Immature natural killer cell (primary cell): ENCODE results near the gene PNMA8C. TPM values are rescaled to one million over a fixed set of nuclear protein-coding genes. Genes with fewer than 3 reads are reported as not detected.
"Not testable (repeated sequence)": the region's sequence is repeated elsewhere in the genome, so short reads cannot be mapped to it uniquely, and the experiment has no call there.

Experiments used
- DNase-seq, 3 donors: peaks; one replicate each; pipeline ENCODE4 v3.0.0; 2022; ENCODE audit warnings: mixed read lengths in 1 of 3
- H3K27ac Mint-ChIP-seq, 6 donors: one replicate each; pipeline ENCODE4 v1.8.0; 2020; ENCODE audit warnings: mixed read lengths in 6 of 6, mild to moderate bottlenecking in 5 of 6, inconsistent platforms in 4 of 6, moderate library complexity in 3 of 6
- H3K27me3 Mint-ChIP-seq, 3 donors: one replicate each; pipeline ENCODE4 v1.8.0; 2020 to 2021; ENCODE audit warnings: low read depth in 3 of 3, mild to moderate bottlenecking in 3 of 3, mixed read lengths in 3 of 3, moderate library complexity in 3 of 3, inconsistent platforms in 1 of 3
- H3K36me3 Mint-ChIP-seq, 3 donors: one replicate each; pipeline ENCODE4 v1.8.0; 2020; ENCODE audit warnings: mixed read lengths in 3 of 3, inconsistent platforms in 2 of 3, mild to moderate bottlenecking in 2 of 3
- H3K4me1 Mint-ChIP-seq, 2 donors: one replicate each; pipeline ENCODE4 v1.8.0; 2020; ENCODE audit warnings: inconsistent platforms in 2 of 2, mild to moderate bottlenecking in 2 of 2, mixed read lengths in 2 of 2, moderate library complexity in 1 of 2
- H3K4me3 Mint-ChIP-seq, 5 donors: one replicate each; pipeline ENCODE4 v1.8.0; 2020; ENCODE audit warnings: mild to moderate bottlenecking in 5 of 5, mixed read lengths in 5 of 5, inconsistent platforms in 3 of 5, moderate library complexity in 3 of 5
- H3K9me3 Mint-ChIP-seq, 6 donors: one replicate each; pipeline ENCODE4 v1.8.0; 2020; ENCODE audit warnings: mild to moderate bottlenecking in 6 of 6, mixed read lengths in 6 of 6, inconsistent platforms in 4 of 6, moderate library complexity in 3 of 6
- polyA plus RNA-seq, 3 donors: library from polyadenylated mRNA; unstranded; fragments of 300-500 nt; fragmentation: Illumina TruSeq; gene quantifications; one replicate each; pipeline ENCODE4 v1.2.3, GENCODE V29; 2021

Gene PNMA8C
- polyA plus RNA-seq, 3 donors from 2014 or later = 0.04 TPM; not detected in 2

- peaks cover 5 to 14% of the 10 kb centered on the region in 2 donors for H3K4me1 Mint-ChIP-seq
- not testable (repeated sequence) for H3K9me3 Mint-ChIP-seq, H3K27me3 Mint-ChIP-seq, H3K36me3 Mint-ChIP-seq, H3K4me3 Mint-ChIP-seq, DNase-seq
- H3K27ac Mint-ChIP-seq = peak overlapping the region in 2 of 6 donors; percentile 17 to 24
Measured at GRCh38 chr19:46397801-46398479, 30.8 kb downstream of the PNMA8C start.

- Mint-ChIP-seq H3K36me3 (peaks cover 4 to 19% (median 9%) of the 10 kb centered on the region in 3 donors), H3K4me1 (peaks cover 4 to 6% of the 10 kb centered on the region in 2 donors), H3K27me3 (peaks cover 2 to 4% (median 2%) of the 10 kb centered on the region in 3 donors), H3K4me3 (peak overlapping the region in 1 of 5 donors; percentile 43), H3K9me3 (no peaks in the 10 kb centered on the region), H3K27ac (no peak overlapping the region)
- no peak for DNase-seq
Measured at GRCh38 chr19:46394402-46394797, 34.3 kb downstream of the PNMA8C start.

GRCh38 chr19:46393456-46394401 is 35.0 kb downstream of the PNMA8C start:
- no peak overlapping the region for H3K4me3 Mint-ChIP-seq
- no peak for DNase-seq
- H3K9me3 Mint-ChIP-seq = no peaks in the 10 kb centered on the region
- H3K27ac Mint-ChIP-seq = peak overlapping the region in 1 of 6 donors; percentile 26
- peaks cover 4 to 6% of the 10 kb centered on the region in 2 donors for H3K4me1 Mint-ChIP-seq
- peaks cover 8 to 26% (median 13%) of the 10 kb centered on the region in 3 donors for H3K36me3 Mint-ChIP-seq
- peaks cover 2 to 3% (median 2%) of the 10 kb centered on the region in 3 donors for H3K27me3 Mint-ChIP-seq

GRCh38 chr19:46392837-46393236 is 35.9 kb downstream of the PNMA8C start:
- H3K4me3 Mint-ChIP-seq = peak overlapping the region in 1 of 5 donors; percentile 17
- no peaks in the 10 kb centered on the region for H3K9me3 Mint-ChIP-seq
- H3K27ac Mint-ChIP-seq = peak overlapping the region in 4 of 6 donors; percentile 14 to 60 (median 48)
- H3K4me1 Mint-ChIP-seq = peaks cover 4 to 6% of the 10 kb centered on the region in 2 donors
- peaks cover 11 to 32% (median 13%) of the 10 kb centered on the region in 3 donors for H3K36me3 Mint-ChIP-seq
- H3K27me3 Mint-ChIP-seq = peaks cover 2% of the 10 kb centered on the region in 3 donors
- DNase-seq = no peak

- Mint-ChIP-seq H3K4me3 (no peak overlapping the region), H3K9me3 (no peaks in the 10 kb centered on the region), H3K36me3 (peaks cover 11 to 37% (median 13%) of the 10 kb centered on the region in 3 donors), H3K4me1 (peaks cover 4 to 6% of the 10 kb centered on the region in 2 donors), H3K27me3 (peaks cover 2% of the 10 kb centered on the region in 3 donors), H3K27ac (peak overlapping the region in 4 of 6 donors; percentile 14 to 60 (median 48))
- no peak for DNase-seq
Measured at GRCh38 chr19:46392252-46392801, 36.4 kb downstream of the PNMA8C start.

GRCh38 chr19:46391296-46392251 is 37.2 kb downstream of the PNMA8C start:
- H3K4me1 Mint-ChIP-seq = peaks cover 4 to 6% of the 10 kb centered on the region in 2 donors
- peaks cover 11 to 42% (median 13%) of the 10 kb centered on the region in 3 donors for H3K36me3 Mint-ChIP-seq
- no peaks in the 10 kb centered on the region for H3K9me3 Mint-ChIP-seq
- H3K4me3 Mint-ChIP-seq = no peak overlapping the region
- no peak for DNase-seq
- peak overlapping the region in 1 of 6 donors; percentile 29 for H3K27ac Mint-ChIP-seq
- peaks cover 2 to 4% (median 2%) of the 10 kb centered on the region in 3 donors for H3K27me3 Mint-ChIP-seq

- Mint-ChIP-seq H3K9me3 (no peaks in the 10 kb centered on the region), H3K4me3 (no peak overlapping the region), H3K27me3 (peaks cover 2 to 4% (median 4%) of the 10 kb centered on the region in 3 donors), H3K36me3 (peaks cover 11 to 42% (median 13%) of the 10 kb centered on the region in 3 donors), H3K4me1 (peaks cover 4 to 6% of the 10 kb centered on the region in 2 donors), H3K27ac (peak overlapping the region in 1 of 6 donors; percentile 29)
- DNase-seq = no peak
Measured at GRCh38 chr19:46390866-46391265, 37.9 kb downstream of the PNMA8C start.

- no peak overlapping the region for H3K4me3 Mint-ChIP-seq
Measured at GRCh38 chr19:46390121-46390858, 38.4 kb downstream of the PNMA8C start.

GRCh38 chr19:46388311-46389095 is 40.2 kb downstream of the PNMA8C start:
- no peaks in the 10 kb centered on the region for H3K9me3 Mint-ChIP-seq
- H3K4me1 Mint-ChIP-seq = no peaks in the 10 kb centered on the region
- no peak overlapping the region for H3K27ac Mint-ChIP-seq
- peaks cover 11 to 53% (median 16%) of the 10 kb centered on the region in 3 donors for H3K36me3 Mint-ChIP-seq
- DNase-seq = no peak
- H3K27me3 Mint-ChIP-seq = peaks cover 0 to 3% (median 2%) of the 10 kb centered on the region in 3 donors
- no peak overlapping the region for H3K4me3 Mint-ChIP-seq

More at GRCh38 chr19:46390121-46390858, 38.4 kb downstream of the PNMA8C start:
- no peak overlapping the region for H3K27ac Mint-ChIP-seq
- H3K27me3 Mint-ChIP-seq = peaks cover 0 to 4% (median 2%) of the 10 kb centered on the region in 3 donors
- peaks cover 11 to 42% (median 13%) of the 10 kb centered on the region in 3 donors for H3K36me3 Mint-ChIP-seq
- H3K9me3 Mint-ChIP-seq = no peaks in the 10 kb centered on the region
- peaks cover 4 to 6% of the 10 kb centered on the region in 2 donors for H3K4me1 Mint-ChIP-seq
- DNase-seq = no peak

- DNase-seq = no peak
- no peak overlapping the region for H3K4me3 Mint-ChIP-seq
- H3K4me1 Mint-ChIP-seq = peaks cover 0 to 1% of the 10 kb centered on the region in 2 donors
- no peaks in the 10 kb centered on the region for H3K9me3 Mint-ChIP-seq
- H3K27ac Mint-ChIP-seq = peak overlapping the region in 2 of 6 donors; percentile 29 to 76
- peaks cover 11 to 51% (median 18%) of the 10 kb centered on the region in 3 donors for H3K36me3 Mint-ChIP-seq
- peaks cover 0 to 3% (median 2%) of the 10 kb centered on the region in 3 donors for H3K27me3 Mint-ChIP-seq
Measured at GRCh38 chr19:46387713-46388130, 41.0 kb downstream of the PNMA8C start.

GRCh38 chr19:46386996-46387712 is 41.6 kb downstream of the PNMA8C start:
- peaks cover 0 to 7% of the 10 kb centered on the region in 2 donors for H3K4me1 Mint-ChIP-seq
- H3K9me3 Mint-ChIP-seq = no peaks in the 10 kb centered on the region
- H3K27ac Mint-ChIP-seq = peak overlapping the region in 2 of 6 donors; percentile 13 to 29
- H3K4me3 Mint-ChIP-seq = no peak overlapping the region
- no peak for DNase-seq
- peaks cover 15 to 53% (median 20%) of the 10 kb centered on the region in 3 donors for H3K36me3 Mint-ChIP-seq
- peaks cover 0 to 3% (median 2%) of the 10 kb centered on the region in 3 donors for H3K27me3 Mint-ChIP-seq
